ENCODE results near the gene YDJC. TPM values are rescaled to one million over a fixed set of nuclear protein-coding genes. Genes with fewer than 3 reads are reported as not detected.
"Not testable (repeated sequence)": the region's sequence is repeated elsewhere in the genome, so short reads cannot be mapped to it uniquely, and the experiment has no call there.

The YDJC gene
- total RNA-seq, 1 donor from 2014 or later = not detected

DNA sequence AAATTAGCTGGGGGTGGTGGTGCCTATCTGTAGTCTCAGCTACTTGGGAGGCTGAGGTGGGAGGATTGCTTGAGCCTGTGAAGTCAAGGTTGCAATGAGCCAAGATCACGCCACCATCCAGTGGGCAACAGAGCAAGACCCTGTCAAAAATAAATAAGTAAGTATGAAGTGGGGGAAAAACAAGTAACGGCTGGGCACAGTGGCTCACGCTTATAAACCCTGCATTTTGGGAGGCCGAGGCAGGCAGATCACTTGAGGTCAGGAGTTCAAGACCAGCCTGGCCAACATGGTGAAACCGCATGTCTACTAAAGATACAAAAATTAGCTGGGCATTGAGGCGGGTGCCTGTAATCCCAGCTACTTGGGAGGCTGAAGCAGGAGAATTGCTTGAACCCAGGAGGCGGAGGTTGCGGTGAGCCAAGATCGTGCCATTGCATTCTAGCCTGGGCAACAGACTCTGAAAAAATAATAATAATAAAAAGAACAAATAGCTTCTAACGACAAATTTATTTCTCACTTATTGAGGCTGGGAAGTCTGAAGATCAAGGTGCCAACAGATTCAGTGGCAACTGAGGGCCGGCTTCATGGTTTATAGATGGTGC lies 20.2 kb downstream of the YDJC start:
- not testable (repeated sequence) for DNase-seq (ENCODE audit: low spot score)

DNA sequence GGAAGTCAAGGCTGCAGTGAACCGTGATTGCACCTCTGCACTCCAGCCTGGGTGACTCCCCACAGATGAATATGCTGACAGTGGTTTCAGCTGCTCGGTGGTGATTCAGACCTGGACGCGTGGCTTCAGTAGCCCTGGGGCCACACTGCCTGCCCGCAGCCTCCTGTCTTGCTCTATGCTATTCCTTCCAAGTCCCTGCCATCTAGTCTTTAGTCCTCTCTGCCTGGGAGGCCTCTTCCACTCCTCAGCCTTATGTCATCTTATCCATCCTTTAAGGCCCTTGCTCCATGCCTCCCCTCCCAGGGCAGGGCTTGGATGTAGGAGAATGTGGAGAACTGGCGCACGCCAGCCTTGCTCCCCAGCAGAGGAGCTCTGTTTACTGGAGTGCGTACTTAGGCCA lies 23.0 kb downstream of the YDJC start:
- DNase-seq (ENCODE audit: low spot score) = no peak

DNA sequence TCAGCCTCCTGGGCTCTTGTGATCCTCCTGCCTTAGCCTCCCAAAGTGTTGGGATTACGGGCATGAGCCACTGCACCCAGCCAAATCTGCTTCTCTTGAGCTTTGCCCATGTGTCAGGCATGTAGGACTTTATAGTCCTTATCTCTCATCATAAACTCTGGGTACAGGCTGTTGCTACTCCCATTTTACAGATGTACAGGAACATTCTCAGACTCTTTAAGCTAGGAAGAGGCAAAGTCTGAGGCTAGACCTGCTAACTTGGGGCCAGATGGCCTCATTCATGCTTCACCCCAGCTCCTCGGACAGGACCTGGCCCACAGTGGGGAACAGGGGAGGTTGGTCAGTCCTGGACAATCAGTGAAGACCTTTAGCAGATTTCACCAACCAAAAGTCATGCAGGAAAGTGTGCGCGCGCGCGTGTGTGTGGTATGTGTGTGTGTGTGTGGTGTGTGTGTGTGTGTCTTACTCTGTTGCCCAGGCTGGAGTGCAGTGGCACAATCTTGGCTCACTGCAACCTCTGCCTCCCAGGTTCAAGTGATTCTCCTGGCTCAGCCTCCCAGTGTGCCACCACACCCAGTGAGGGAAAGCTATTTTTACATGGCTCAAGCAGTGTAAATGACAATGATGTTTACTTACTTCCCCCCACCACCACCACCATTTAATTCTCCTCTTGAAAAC lies 23.8 kb downstream of the YDJC start:
- DNase-seq (ENCODE audit: low spot score) = no peak

DNA sequence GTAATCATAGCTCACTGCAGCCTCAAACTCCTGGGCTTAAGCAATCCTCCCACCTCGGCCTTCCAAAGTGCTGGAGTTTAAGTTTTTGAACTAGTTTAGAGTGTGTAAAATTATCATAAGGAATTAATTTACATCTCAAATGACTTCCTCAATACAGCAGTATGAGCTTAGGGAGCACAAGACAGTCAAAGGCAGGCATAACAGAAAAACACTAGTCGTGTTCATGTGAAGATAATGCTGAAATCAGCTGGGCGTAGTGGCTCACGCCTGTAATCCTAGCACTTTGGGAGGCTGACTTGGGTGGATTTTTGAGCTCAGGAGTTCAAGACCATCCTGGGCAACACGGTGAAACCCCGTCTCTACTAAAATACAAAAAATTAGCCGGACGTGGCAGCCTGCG lies 25.8 kb downstream of the YDJC start:
- DNase-seq (ENCODE audit: low spot score) = no peak

DNA sequence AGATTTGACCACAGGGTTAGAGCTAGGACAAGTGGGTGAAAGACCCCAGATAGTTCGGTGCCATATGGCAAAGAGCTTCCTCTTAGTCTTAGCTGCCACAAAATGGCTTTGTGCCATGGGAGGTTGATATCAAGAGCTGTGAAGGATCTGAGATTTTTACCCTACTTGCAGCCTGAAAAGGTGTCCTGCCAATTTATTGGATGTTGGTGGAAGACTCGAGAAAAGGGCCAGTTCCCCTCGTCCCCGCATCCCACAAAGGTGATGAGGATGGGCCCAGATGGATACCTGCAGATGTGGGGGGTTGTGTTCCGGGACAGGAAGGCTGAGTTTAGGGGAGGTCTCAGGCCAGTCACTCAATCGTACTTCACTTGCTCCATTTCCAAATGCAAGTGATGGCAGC lies 27.2 kb downstream of the YDJC start:
- DNase-seq (ENCODE audit: low spot score) = no peak

DNA sequence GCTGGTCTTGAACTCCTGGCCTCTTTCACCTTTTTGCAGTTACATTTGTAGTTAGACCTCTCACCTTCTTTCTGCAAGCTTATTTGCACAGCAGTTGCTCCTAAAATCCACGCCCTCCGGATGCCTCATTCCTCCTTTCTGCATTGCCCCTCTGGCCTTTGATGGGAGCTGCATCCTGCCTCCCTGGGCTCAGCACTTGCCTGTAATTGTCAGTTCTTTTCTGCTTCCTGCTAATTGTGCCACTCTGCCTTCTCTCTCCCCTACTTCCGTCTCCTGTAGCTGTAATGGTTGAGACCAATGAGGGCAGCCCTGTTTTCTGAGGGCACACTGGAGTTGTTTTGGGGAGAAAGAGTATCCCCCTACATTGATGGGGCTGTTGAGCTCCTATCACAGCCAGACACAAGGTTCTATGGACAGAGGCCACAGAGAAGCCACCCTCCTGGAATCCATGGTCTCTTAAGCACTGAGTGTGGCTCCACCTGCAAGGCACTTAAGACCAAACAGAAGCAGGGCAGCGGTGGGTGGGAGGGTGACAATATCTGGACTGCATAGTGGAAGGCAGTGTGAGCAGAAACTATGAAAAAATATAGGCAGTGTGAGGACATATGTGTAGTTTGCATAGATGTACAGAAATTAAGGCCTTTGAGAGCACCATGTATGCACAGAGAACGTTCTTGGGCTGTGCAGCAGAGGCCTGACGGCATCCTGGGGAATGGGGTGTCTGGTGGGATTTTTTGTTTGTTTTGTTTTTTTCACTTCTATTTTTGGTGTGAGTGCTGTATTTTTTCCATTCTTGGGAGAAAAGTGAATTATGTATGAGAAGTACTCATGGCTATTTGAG lies 30.5 kb downstream of the YDJC start:
- no peak for DNase-seq (ENCODE audit: low spot score)

DNA sequence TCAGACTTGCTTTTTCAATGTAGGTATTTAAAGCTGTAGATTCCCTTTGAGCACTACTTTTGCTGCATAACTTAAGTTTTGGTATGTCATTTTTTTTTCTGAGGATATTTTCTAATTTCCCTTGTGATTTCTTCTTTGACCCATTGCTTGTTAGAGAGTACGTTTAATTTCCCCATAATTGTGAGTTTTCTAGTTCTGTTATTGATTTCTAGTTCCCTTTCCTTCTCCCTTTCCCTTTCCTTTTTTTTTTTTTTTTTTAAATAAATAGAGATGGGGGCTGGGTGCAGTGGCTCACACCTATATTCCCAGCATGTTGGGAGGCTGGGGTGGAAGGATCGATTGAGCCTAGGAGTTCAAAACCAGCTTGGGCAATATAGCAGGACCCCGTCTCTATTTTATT lies 31.5 kb downstream of the YDJC start:
- DNase-seq (ENCODE audit: low spot score) = no peak

DNA sequence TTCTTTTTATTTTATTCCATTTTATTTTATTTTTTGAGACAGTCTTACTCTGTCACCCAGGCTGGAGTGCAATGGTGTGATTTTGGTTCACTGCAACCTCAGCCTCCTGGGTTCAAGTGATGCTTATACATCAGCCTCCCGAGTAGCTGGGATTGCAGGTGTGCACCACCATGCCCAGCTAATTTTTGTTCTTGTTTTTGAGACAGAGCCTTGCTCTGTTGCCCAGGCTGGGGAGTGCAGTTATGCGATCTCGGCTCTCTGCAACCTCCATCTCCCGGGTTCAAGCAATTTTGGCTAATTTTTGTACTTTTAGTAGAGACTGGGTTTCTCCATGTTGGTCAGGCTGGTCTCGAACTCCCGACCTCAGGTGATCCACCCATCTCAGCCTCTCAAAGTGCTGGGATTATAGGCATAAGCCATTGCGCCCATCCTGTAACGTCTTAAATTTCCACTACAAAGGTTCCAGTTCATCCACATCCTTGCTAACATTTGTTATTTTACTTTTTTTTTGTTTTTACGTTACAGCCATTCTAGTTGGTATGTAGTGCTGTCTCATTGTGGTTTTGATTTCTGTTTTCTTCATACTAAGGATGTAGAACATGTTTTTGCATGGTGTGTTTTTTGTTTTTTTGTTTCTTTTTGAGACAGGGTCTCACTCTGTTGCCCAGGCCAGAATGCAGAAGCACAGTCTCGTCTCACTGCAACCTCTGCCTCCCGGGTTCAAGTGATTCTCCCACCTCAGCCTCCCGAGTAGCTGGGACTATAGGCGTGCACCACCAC lies 33.3 kb downstream of the YDJC start:
- not testable (repeated sequence) for DNase-seq (ENCODE audit: low spot score)

DNA sequence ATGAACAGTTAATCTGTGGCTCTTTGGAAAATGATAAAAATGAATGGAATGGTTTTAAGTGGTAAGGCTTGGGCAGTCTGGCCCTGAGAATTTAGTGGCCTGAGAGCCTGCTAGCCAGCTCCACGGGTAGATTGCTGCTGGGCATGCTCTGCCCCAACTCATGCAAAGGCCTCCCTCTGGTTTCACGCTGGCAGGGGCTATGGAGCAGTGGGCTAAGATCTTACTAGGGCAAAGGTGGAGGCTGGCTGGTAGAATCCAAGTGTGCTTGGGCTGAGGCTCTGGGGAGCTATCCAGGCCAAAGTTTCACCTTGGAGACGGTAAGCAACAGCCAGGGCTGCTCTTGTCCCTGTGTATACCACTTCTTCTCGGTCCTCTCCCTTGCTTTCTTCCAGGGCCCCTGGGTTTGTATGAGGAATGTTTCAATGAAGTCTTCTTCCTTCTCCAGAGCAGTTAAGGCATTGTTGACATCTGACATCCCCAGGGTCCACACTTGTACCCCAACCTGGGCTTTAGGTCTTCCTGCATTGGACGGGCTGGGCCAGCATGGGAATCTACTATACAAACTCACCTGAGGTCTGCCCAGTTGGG lies 34.9 kb downstream of the YDJC start:
- DNase-seq (ENCODE audit: low spot score) = no peak

DNA sequence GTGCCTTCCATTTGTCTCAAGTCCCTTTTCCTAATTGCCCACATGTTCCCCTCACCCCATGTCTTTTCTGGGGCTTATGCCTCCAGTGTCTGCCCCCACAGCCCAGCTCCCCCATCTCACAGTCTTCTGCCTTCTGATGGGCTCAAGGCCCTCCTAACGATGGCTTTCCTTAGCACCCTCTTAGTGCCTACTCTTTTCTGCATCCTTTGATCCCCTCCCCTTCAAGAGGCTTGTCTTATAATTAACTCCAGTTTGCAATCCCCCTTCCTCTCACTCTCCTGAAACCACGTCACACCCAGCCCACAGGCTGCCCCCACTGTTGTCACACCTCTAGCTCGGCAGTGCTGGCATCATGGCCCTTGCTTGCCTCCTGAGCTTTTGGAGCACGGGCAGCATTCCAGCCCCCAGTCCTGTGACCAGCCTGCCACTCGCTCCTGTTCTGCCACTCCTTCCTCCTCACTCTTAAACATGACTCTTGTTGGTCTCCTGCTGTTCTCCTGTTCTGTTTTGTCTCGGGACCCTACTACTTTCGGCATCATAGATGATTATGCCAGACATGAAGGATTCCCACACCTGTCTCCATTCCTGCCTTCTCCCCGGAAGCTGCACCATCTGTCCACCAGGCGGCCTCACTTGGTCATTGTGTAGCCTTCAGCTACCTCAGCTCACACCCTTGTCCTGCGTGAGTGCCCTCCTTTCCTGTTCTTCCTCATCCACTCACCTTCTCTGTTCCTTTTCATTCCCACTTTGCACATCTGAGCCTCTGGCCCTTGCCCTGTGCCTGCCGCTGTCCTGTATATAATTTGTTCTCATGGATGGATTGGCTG lies 36.2 kb downstream of the YDJC start:
- no peak for DNase-seq (ENCODE audit: low spot score)

DNA sequence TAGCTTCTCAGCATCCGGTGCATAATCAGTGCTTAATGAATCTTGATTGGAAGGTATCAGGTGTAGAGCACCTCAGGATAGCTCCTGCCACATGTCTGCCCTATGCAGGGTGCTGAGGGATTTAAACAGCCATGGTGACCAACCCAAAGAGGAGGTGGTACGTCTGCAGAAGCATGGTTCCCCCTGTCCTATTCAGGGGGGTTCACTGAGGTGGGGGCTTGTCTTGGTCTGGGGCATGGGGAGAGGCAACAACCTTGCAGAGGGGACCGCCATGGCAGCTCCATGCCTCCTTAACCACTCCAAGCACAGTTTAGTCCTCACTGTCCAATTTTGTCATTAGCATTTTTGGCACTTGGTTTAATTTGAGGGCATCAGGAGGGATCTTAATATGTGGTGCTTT lies 37.4 kb downstream of the YDJC start:
- no peak for DNase-seq (ENCODE audit: low spot score)

DNA sequence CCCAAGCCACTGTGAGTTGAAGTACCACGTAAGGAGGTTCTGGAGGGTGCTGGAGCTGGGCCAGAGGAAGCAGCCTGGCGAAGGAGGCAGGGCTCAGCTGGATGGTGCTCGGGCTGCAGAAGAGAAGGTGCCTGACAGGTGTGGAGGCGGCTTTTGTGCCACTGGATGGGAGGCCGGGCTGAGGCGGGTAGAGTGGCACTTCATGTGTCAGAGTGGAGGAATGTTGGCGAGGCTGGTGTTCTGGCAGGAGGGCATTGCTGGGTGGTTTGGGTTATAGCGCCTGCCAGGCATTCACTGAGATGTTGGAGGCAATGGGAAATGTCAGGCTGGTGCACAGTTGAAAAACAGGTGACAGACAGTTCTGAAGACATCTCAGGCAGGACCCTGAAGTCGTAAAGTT lies 38.1 kb downstream of the YDJC start:
- no peak for DNase-seq (ENCODE audit: low spot score)

DNA sequence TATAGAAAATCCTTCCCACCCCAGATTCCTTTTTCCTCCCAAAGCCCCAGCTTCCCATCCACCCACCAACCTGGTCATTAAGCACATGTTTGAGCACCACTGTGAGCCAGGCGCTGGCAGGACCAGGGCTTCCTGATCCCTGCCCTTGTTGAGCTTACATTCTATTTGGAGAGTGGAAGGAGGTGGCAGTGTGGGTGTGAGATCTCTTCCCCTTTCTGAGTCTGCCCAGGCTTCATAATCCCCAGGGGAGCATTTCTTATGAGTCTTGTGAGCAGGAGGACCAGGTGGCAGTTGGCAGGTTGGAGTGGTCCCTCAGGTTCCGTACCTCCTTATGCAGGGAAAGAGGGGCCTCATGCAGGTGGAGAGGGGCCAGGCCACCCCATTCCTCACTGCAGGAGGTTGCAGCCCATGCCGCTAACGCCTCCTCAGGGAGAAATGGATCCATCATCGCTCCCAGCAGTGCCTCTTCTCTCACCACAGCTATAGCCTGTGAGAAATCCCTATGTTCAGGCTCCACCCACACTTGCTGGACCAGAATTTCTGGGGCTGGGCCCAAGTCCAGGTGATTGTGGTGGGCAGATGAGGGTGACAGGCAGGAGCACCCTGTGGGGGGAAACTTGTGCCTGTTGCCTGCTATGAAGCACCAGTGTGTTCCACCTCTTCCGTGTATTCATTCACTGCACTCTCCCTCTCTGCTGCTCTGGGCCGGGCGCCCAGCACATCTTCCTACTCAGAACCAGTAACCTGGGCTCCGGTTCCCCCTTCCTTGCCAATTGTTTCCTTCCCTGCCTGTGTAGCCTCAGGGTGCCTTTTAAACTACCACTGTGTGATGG lies 38.8 kb downstream of the YDJC start:
- no peak for DNase-seq (ENCODE audit: low spot score)

DNA sequence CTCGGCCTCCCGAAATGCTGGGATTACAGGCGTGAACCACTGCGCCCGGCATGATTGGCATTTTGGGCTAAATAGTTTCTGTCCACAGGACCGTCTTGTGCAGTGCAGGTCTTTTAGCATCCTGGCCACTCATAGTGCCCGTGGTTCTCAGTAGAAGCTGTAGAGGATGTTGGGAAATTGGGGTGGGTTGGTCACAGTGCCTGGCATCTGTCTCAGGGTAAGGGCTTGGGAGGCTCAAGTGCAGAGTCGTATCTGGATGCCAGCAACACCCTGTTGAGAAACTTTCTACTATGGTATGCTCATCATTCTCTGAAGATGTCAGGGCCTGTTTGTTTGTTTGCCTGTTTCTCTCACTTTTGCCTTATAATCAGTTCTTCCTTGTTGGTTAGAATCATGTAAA lies 40.4 kb downstream of the YDJC start:
- DNase-seq (ENCODE audit: low spot score) = no peak

DNA sequence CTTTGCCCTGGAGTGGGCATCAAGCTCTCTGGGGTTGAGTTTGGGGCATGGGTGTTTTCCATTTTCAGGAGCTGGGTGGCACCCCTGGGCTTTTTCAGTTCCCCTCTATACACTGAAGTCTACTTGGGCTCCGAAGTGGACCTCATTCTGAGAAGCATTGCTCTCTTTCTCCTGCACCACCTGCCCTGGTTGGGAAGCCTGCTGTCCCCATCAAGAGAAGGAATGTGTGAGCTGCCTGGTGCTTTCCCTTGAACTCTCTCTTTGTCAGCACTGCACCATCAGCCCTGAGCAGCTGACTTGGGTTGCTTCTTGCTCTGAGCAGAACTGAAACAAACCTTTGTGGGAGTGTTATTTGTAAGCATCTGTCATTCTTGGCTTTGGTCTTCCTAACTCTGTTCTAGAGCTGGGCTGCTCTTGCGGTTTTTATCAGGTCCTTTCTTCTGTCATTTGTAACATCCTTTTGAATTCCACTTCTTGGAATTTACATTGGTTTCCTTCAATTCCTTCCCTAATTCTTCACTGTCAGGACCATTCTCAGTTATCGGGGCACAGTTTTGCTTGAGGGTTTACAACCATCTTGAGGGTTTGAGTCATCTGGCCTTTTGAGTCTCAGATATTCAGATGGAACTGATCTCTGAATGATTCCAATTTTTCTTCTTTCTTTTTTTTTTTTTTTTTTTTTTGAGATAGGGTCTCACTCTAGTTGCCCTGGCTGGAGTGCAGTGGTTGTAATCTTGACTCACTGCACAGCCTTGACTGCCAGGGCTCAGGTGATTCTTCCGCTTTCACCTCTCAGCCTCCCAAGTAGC lies 41.8 kb downstream of the YDJC start:
- no peak for DNase-seq (ENCODE audit: low spot score)

DNA sequence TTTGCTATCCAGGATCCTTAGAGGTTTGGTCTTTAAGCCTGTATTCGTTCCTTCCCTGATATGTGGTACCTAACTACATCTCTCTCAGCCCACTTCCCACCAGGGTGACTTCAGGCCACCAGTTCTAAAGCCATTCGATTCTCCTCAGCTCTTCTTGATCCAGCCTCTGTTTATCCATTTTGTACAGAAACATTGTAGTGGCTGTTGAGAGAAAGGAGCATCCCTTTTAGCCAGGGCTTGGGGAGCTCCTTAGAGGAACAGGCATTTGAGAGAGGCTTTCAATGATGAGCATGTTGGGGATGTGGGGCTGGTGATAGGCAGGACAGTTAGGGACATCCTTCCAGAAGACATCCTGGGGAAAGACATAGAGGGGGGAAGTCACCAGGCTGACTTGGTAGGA lies 44.4 kb downstream of the YDJC start:
- no peak for DNase-seq (ENCODE audit: low spot score)

DNA sequence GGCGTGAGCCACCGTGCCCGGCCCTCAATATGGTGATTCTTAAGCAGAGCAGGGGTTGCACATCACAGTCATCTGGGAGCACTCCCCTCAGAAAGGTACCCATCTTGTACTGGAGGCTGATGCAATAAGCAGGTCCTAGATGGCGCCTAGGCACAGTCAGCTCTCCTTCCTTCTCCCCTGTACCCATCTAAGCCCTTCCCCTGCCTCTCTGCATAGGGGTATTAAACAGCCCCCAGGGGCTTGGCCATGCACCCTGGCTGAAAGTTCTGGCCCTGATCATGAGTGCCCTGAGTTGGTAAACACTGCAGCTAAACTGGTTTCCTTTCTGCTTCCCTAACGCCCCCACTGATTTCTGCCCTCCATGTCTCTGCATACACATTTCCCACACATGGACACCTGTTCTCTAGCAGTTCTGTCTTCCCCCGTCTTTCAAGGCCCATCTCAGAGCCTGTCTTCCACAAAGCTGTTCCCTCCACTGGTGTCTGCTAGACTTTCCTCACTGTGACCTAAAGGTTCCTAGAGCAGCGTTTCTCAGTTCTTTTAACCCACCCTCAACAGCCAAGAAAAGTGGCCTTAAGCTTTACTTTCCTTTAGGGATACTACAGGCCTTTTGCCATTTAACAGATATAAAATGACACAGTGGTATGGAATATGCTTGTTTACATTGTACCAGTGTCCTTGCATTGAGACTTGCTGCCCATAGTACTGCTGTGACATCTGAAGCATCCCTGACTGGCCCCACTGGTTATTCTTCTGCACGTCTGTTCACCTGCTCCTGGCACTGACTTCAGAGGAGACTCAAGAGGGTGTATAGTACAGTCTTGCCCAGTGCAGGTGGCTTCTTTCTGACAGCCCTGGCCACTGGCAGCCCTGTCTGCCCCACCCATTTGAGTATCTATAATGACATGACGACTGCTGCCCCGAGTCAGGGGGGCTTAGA lies 46.8 kb downstream of the YDJC start:
- DNase-seq (ENCODE audit: low spot score) = no peak

All from umbilical cord (tissue), 2 donors.